Heart left ventricle (tissue), 16 donors: Measurements from ENCODE around the gene ETV4. TPM values are rescaled to one million over a fixed set of nuclear protein-coding genes. Genes with fewer than 3 reads are reported as not detected.

Experiments used
- ATAC-seq, 4 donors: fragments of 200-7000 bp; cut with Tn5 transposase; one replicate each; pipeline ENCODE4 v1.9.1; 2020 to 2022; ENCODE audit warnings: moderate library complexity in 4 of 4, mild to moderate bottlenecking in 3 of 4, moderate number of reproducible peaks in 1 of 4
- DNase-seq, 5 donors: peaks; one replicate each; pipeline ENCODE4 v3.0.0-alpha.2; 2020
- H3K27ac ChIP-seq, 12 donors: fragments of 200-600 bp; sonication (generic) in 4 of 12; one replicate each; pipeline versions ENCODE4 v1.5.0 to v1.8.0; 2016 to 2022; ENCODE audit warnings: mild to moderate bottlenecking in 2 of 12
- H3K27me3 ChIP-seq, 9 donors: fragments of 200-600 bp; sonication (generic) in 2 of 9; one replicate each; pipeline versions ENCODE4 v1.5.1 to v1.8.0; 2016 to 2022; ENCODE audit warnings: mild to moderate bottlenecking in 3 of 9
- H3K36me3 ChIP-seq, 9 donors: fragments of 200-600 bp; sonication (generic) in 2 of 9; one replicate each; pipeline versions ENCODE4 v1.5.0 to v1.8.0; 2018 to 2022; ENCODE audit warnings: mild to moderate bottlenecking in 2 of 9
- H3K4me1 ChIP-seq, 12 donors: fragments of 200-600 bp; sonication (generic) in 4 of 12; one replicate each; pipeline versions ENCODE4 v1.5.0 to v1.8.0; 2016 to 2022; ENCODE audit warnings: mild to moderate bottlenecking in 3 of 12
- H3K4me3 ChIP-seq, 12 donors: fragments of 200-600 bp; sonication (generic) in 4 of 12; one replicate each; pipeline versions ENCODE4 v1.5.0 to v1.8.0; 2017 to 2022; ENCODE audit warnings: mild to moderate bottlenecking in 9 of 12, moderate library complexity in 4 of 12
- H3K9me3 ChIP-seq, 12 donors: fragments of 200-600 bp; sonication (generic) in 4 of 12; one replicate each; pipeline versions ENCODE4 v1.5.0 to v1.8.0; 2016 to 2022; ENCODE audit warnings: mild to moderate bottlenecking in 1 of 12
- CTCF ChIP-seq, 12 donors: fragments of 200-600 bp; sonication (generic) in 4 of 12; IDR thresholded peaks; one replicate each; pipeline versions ENCODE4 v1.5.0 to v1.8.0; 2018 to 2022; ENCODE audit warnings: antibody characterized with exemption in 12 of 12, mild to moderate bottlenecking in 5 of 12
- POLR2A ChIP-seq, 2 donors: fragments of 450-650 bp; IDR thresholded peaks; one replicate each; pipeline ENCODE4 v1.6.1; 2017; ENCODE audit warnings: antibody characterized with exemption in 2 of 2, mild to moderate bottlenecking in 2 of 2, moderate library complexity in 2 of 2
- WGBS, 4 donors: extraction: QIAGEN DNeasy Blood & Tissue Kit in 2 of 4; methylation state at CpG; one replicate each; pipeline versions ENCODE4 v1.1.5 to v1.1.7; 2013 to 2018; 5-methylcytosine and 5-hydroxymethylcytosine counted together
- intact Hi-C, 10 donors: fragments of 100-400 bp; cut with DNase I; formaldehyde crosslinking; loops; one replicate each; pipeline versions ENCODE4 v1.11.1 to v1.14.2; 2022
- polyA plus RNA-seq, 2 donors: library from polyadenylated mRNA; stranded (reverse); fragments of 200-250 nt; gene quantifications; one replicate each; pipeline ENCODE4 v1.2.3, GENCODE V29; 2013
- total RNA-seq, 9 donors: library from RNA; depleted of rRNA in 2 of 9; stranded (reverse); fragments of >200 nt in 2 of 9; fragmentation: NEBNext Ultra II Directional in 3 of 9; extraction: Animal tissue kit (Norgen Biotek cat#: 25700) in 3 of 9; gene quantifications; one replicate each; pipeline versions ENCODE4 v1.1.0 to v1.2.4, GENCODE V29; 2016 to 2023
- donor health status: ischemic (EF 13 %, LVEDD 7.1; RV severe dilation, severe dysfunction).
- donor health status: healthy with polysubstance abuse.
- donor health status: DM: no; HTN: yes; CAD: no.
- donor health status: DM: no; HTN: no; CAD: no.
- donor health status: ischemic (EF 25% LVEDD 6.9; RV normal size, moderate dysfunction).
- donor health status: ischemic (EF 25% LVEDD 5.7; RV mildly dilated, moderate dysfunction).
- donor health status: healthy.
- donor health status: DM: yes; HTN: yes; CAD: no.
- donor health status: ischemic (EF 35%, LVEDD 5.7; RV mildly dilated, moderate dysfunction).
- donor health status: nonischemic (EF 11% LVEDD 7.7; RV severe dilation, severe dysfunction).
- donor health status: DM: yes; HTN: yes; CAD: no.
- donor health status: PGD.
- donor health status: ischemic (EF 29% LVEDD 5.4; RV normal size, mild dysfunction).
- donor health status: nonischemic (EF 23%, LVEDD 6.1; RV moderate dilation, normal function).

ETV4 gene
- total and polyA plus RNA-seq, 11 donors: 0.30 to 1.7 (median 0.74) TPM

- H3K27ac ChIP-seq: no peak overlapping the region
- peaks cover 0 to 31% (median 26%) of the 10 kb centered on the region in 12 donors for H3K4me1 ChIP-seq
- intact Hi-C loops: loop anchor here in 5 of 10 donors (5.0 to 10.0 kb wide), 4 partner anchors 52 to 190 kb away; partner anchors contain the start of gene SOST (in 2 of the 5)
- no peaks in the 10 kb centered on the region for H3K36me3 ChIP-seq
- H3K4me3 ChIP-seq: no peak overlapping the region
- TF ChIP-seq CTCF (IDR thresholded peaks at IDR 0.05) (no peak), POLR2A (IDR thresholded peaks at IDR 0.05) (no peak)
- no peak for ATAC-seq
- no peak for DNase-seq
- H3K9me3 ChIP-seq: no peaks in the 10 kb centered on the region
- H3K27me3 ChIP-seq: no peaks in the 10 kb centered on the region
- WGBS, 4 donors: 70 to 85% (median 76%) methylated on average over 13 of the region's 13 CpGs
Measured at GRCh38 chr17:43574348-43574747, 28.2 kb upstream of the ETV4 start.

GRCh38 chr17:43573579-43574321, 27.6 kb upstream of the ETV4 start:
- Histone ChIP-seq H3K4me3 (no peak overlapping the region), H3K27me3 (no peaks in the 10 kb centered on the region), H3K9me3 (no peaks in the 10 kb centered on the region), H3K4me1 (peaks cover 0 to 25% (median 20%) of the 10 kb centered on the region in 12 donors), H3K27ac (no peak overlapping the region), H3K36me3 (no peaks in the 10 kb centered on the region)
- 45 to 57% (median 45%) methylated on average over 7 of the region's 7 CpGs for WGBS, 4 donors
- TF ChIP-seq POLR2A (IDR thresholded peaks at IDR 0.05): no peak
- no peak for TF ChIP-seq CTCF (IDR thresholded peaks at IDR 0.05)
- DNase-seq: no peak
- ATAC-seq: no peak
- intact Hi-C loops: loop anchor here in 5 of 10 donors (5.0 to 10.0 kb wide), 4 partner anchors 51 to 191 kb away; partner anchors contain the start of gene SOST (in 2 of the 5)

GRCh38 chr17:43572368-43572980, 26.3 kb upstream of the ETV4 start:
- intact Hi-C loops: loop anchor here in 5 of 10 donors (5.0 to 10.0 kb wide), 4 partner anchors 50 to 192 kb away; partner anchors contain the start of gene SOST (in 2 of the 5)
- H3K4me3 ChIP-seq: no peak overlapping the region
- no peaks in the 10 kb centered on the region for H3K27me3 ChIP-seq
- H3K4me1 ChIP-seq: peaks cover 0 to 12% (median 7%) of the 10 kb centered on the region in 12 donors
- H3K9me3 ChIP-seq: no peaks in the 10 kb centered on the region
- DNase-seq (no peak), ATAC-seq (no peak)
- no peak overlapping the region for H3K27ac ChIP-seq
- 91 to 95% (median 93%) methylated on average over 5 of the region's 5 CpGs for WGBS, 4 donors
- TF ChIP-seq CTCF (IDR thresholded peaks at IDR 0.05): no peak
- no peak for TF ChIP-seq POLR2A (IDR thresholded peaks at IDR 0.05)
- H3K36me3 ChIP-seq: no peaks in the 10 kb centered on the region

GRCh38 chr17:43570518-43570928, 24.4 kb upstream of the ETV4 start:
- Histone ChIP-seq H3K4me3 (no peak overlapping the region), H3K9me3 (no peaks in the 10 kb centered on the region), H3K36me3 (no peaks in the 10 kb centered on the region), H3K4me1 (no peaks in the 10 kb centered on the region), H3K27ac (no peak overlapping the region), H3K27me3 (no peaks in the 10 kb centered on the region)
- intact Hi-C loops: loop anchor here in 5 of 10 donors (5.0 to 10.0 kb wide), 4 partner anchors 48 to 194 kb away; partner anchors contain the start of gene SOST (in 2 of the 5)
- 87 to 97% (median 92%) methylated on average over 3 of the region's 3 CpGs for WGBS, 4 donors
- DNase-seq (no peak), ATAC-seq (no peak)
- TF ChIP-seq POLR2A (IDR thresholded peaks at IDR 0.05) (no peak), CTCF (IDR thresholded peaks at IDR 0.05) (no peak)
